COR-L47 (cell line): Measurements from ENCODE around the gene RFX4.

Experiments used
- DNase-seq: peaks from one replicate; lab custom pipeline; 2025; lab: John Stamatoyannopoulos, UW

The RFX4 gene

GRCh38 chr12:106766393-106766826, 183.6 kb downstream of the RFX4 start:
- DNase-seq = no peak

GRCh38 chr12:106767206-106767605, 184.4 kb downstream of the RFX4 start:
- DNase-seq = no peak

GRCh38 chr12:106767954-106768822, 185.4 kb downstream of the RFX4 start:
- no peak for DNase-seq

GRCh38 chr12:106769078-106769477, 186.3 kb downstream of the RFX4 start:
- no peak for DNase-seq

GRCh38 chr12:106769546-106769945, 186.7 kb downstream of the RFX4 start:
- no peak for DNase-seq

GRCh38 chr12:106771425-106771824, 188.6 kb downstream of the RFX4 start:
- no peak for DNase-seq

GRCh38 chr12:106773286-106774004, 190.6 kb downstream of the RFX4 start:
- DNase-seq = no peak

GRCh38 chr12:106774005-106774807, 191.4 kb downstream of the RFX4 start, which contains the start of gene RIC8B:
TSS of gene RIC8B (plus strand) at chr12:106774682. CDS start at chr12:106774746, 64 bp downstream.
- DNase-seq = peak; percentile 98

GRCh38 chr12:106774808-106775524, 192.2 kb downstream of the RFX4 start:
- peak; percentile 64 for DNase-seq

GRCh38 chr12:106776897-106777296, 194.1 kb downstream of the RFX4 start:
- no peak for DNase-seq

- DNase-seq = peak; percentile 15
Observed at GRCh38 chr12:106780010-106780631, 197.3 kb downstream of the RFX4 start.

GRCh38 chr12:106782619-106783018, 199.8 kb downstream of the RFX4 start:
- no peak for DNase-seq

- no peak for DNase-seq
Observed at GRCh38 chr12:106783515-106783914, 200.7 kb downstream of the RFX4 start.

GRCh38 chr12:106790020-106790419, 207.2 kb downstream of the RFX4 start:
- peak; percentile 68 for DNase-seq

GRCh38 chr12:106791531-106791930, 208.7 kb downstream of the RFX4 start:
- peak; percentile 86 for DNase-seq

GRCh38 chr12:106794369-106794768, 211.6 kb downstream of the RFX4 start:
- no peak for DNase-seq

GRCh38 chr12:106801167-106801708, 218.4 kb downstream of the RFX4 start:
- DNase-seq = no peak

- no peak for DNase-seq
Observed at GRCh38 chr12:106801830-106802533, 219.2 kb downstream of the RFX4 start.

GRCh38 chr12:106804668-106805067, 221.9 kb downstream of the RFX4 start:
- no peak for DNase-seq
